ENCODE results near the gene FMOD.

FMOD gene

DNA sequence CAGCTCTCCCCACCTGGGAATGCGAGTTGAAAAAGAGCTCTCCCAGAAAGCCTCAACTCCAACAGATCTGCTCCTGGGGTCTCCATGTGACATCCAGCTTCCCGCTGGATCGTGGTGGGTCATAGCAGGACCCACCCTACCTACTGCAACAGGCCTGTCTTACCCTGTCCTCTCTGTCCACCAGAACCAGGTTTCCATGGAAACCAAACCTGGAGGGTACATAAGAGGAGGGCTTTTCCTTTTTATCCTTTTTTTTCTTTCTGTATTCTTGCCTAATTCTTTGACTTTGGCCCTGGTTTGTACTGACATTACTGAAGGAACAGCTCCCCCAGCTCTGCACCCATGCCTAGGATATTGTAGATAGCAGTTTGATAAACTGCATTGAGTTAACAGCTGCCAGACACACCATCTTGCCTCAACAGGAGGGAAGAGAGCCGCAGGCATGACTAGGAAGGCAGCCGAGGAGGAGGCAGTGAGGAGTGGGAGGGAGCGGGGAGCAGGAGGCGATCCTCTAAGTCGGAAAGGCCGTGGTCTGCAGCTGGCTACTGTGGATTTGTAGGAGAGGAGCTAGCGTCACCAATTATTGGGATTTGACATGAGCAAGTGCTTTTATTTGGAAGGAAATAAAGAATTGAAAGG is 9.7 kb upstream of the FMOD start:
- DNase-seq = no peak

DNA sequence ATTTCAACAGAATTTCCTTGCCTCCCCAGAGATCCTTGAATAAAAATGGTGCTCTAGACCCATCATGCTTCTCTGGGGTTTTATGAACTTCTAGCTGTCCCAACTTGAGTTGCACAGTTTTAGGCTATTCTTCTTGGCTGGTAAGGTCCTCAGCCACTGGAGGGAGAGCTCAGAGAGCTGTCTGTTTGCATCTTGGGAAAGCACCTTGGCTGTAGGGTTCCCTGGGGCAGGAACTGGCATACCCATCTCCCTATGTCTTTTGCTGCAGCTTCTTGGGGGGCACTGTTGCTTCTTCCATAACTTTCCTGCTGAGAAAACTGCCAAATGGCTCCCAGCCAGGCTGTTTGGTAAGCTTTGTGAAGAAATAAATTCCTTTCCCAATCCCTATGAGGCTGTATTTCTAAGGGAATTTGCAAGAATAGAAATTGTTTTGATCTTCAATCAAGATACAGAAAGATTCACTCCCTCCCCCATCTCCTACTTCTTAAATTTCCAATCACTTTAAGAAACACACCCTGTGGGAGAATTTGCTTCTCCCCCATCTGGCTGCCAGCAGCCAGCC is 8.2 kb upstream of the FMOD start:
- no peak for DNase-seq

DNA sequence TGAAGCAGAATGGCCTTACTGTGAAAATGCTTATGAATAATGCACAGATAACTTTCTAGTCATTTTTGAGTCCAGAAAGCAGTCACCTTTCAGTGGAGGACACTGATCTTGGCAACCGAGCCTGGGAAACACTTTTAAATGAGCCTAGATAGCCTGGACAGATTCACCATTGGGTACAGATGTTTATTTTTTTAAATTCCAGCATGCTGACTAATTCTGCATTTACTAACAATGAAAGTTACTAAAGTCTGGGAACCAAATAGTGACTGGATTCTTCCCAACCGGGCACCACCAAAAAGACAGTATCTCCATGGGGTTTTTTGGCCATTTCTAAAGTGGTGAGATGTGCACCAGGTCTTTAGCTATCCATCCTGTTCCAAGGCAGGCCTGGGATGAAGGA is 3.3 kb upstream of the FMOD start:
- no peak for DNase-seq

DNA sequence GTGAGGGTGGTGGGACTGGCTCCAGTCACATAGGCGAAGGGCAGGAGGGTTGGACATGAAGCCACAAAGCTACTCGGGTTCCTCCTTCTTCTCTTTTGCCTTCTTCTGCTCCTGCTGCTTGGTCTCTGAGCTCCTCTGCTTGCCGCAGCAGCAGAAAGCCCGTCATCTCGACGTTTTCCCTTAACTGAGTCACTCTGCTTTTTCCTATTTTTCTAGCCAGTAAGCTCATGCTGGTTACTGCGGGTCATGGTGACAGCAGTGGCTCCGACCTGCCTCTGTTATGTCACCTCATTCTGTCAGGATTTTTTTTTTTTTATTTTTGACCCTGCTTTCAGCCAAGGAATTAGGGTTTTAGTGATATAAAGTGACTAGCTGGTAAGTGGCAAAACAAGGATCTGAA is 2.6 kb upstream of the FMOD start:
- DNase-seq = no peak

DNA sequence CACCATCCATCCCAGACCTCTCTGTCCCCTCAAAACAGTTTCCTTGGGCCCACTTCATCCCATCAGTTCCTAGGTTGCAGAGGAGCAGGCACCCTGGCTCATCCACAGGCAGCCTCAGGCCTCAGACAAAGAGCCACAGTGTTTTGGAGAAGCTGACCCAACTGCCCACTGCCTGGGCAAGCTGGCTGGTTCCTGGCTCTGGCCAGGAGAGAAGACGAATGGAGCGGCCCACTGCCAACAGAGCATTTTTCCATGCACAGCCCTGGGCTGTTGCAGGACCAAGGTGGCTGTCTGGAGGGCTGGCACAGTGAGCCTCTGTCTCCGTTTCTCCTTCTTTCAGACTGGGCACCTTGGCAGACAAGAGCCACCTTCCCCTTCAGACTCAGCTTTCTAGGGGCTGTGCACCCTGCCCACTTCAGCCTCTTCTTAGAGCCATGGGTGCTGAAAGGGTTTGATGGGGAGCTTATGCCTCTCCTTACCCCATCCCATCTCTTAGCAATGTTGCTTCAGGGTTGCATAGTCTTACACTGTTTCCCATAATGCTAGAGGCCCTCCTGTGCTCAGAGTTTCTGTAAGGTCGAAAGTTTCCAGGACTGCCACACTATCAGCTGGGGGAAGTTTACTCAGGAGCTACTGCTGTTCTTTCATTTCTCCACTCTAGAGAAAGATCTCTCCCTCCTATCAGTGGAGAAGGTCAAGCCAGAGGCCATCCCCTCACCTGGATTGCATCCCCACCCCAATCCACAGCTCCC is 973 bp downstream of the FMOD start:
- no peak for DNase-seq

DNA sequence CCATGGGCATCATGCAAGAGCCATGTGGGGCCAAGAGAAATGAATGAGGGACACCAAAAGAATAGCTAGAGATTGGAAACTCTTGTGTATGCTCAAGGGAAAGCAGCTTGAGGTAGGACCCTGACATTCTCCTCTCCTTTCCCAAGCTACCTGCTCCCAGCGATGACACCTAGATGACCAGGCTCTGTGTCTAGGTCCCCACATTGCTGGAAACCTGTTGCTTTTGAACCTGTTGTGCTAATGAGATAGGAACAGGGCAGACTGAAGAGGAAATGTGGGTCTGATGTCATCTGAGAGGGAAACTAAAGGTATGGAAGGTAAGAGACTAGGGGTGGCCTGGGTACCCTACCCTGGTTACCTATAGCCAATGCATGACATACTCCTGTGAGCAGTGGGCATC is 1.8 kb downstream of the FMOD start:
- no peak for DNase-seq

DNA sequence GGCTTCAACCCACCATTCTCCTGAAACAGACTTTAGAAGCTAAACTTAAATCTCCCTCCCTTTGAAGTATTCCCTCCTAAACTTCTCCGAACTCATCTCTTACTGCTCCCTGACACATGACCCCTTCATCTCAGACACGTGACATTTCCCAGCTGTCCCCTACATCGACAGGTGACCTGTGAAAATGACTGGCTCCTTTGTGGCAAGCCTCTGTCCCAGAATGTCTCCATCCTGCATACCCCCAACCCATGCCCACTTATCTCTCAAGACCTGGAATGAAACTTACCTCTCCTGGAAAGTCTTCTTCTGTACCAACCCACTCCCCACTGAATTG is 4.2 kb downstream of the FMOD start:
- no peak for DNase-seq

DNA sequence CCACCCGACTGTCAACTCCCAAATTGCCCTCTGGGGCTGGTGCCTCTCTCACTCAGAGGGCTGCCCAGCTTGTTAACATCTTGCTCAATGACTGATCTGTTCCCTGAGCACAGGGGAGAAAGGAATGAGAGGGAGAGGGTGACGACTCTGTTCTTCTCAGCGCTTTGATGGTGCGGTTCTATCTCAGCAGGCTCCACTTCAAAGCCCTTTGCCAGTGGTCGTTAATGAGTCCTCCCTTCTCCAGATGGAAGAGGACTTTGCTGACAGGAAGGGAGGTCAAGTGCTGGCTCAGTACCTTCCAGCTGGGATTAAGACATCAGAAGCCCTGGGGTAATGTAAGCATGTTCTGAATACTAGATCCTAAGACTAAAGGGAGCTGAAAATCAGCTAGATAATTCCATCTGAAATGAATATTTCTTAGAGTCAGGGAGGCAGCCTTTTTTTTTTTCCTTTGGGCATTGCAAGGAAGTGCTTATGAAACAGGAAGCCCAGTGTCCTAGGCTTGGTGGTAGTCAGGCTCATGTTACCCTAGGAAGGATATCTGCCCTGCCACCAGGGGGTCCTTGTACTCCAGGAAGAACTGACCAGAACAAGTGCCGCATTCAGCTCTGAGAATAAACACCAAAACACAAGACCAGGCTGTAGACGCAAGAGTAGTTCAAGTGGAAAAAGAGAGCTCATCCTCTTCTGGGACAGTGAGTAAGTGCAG is 4.7 kb downstream of the FMOD start:
- no peak for DNase-seq

DNA sequence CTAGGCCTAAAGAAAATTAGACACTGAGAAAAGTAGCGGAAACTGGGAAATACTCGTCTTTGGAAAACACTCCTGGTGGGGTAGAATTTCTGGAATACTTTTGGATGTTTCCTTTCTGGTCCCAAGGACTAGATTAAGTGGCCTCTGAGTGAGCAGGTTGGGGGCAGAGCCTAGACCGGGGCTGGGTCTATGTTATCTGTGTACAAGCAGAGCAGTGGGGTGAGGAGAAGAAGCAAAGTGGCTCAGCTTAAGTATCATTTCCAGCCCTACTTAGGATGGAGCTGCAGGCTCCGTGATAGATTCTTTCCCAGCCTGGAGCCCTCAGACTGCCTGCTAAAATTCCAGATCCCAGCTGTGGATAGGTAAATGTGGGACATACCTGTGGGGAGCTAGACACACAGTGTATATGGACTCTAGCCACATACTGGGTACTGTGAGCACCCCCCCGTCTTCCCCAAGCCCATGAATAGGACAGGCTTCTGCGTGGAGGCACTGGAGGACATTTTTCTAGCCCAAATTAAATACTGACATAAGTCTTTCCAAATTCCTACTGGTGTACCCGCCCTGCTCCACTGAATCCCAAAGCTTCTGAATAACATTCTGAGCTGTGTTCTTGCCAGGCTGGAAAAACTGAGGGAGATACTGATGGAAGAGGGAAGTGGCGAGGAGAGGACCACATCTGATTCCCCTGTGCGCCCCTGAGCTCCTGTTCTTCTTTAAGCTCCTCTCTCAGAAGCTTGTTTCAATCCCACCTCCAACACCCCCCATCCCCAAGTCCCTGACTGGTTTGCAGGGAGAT is 6.8 kb downstream of the FMOD start:
- no peak for DNase-seq

DNA sequence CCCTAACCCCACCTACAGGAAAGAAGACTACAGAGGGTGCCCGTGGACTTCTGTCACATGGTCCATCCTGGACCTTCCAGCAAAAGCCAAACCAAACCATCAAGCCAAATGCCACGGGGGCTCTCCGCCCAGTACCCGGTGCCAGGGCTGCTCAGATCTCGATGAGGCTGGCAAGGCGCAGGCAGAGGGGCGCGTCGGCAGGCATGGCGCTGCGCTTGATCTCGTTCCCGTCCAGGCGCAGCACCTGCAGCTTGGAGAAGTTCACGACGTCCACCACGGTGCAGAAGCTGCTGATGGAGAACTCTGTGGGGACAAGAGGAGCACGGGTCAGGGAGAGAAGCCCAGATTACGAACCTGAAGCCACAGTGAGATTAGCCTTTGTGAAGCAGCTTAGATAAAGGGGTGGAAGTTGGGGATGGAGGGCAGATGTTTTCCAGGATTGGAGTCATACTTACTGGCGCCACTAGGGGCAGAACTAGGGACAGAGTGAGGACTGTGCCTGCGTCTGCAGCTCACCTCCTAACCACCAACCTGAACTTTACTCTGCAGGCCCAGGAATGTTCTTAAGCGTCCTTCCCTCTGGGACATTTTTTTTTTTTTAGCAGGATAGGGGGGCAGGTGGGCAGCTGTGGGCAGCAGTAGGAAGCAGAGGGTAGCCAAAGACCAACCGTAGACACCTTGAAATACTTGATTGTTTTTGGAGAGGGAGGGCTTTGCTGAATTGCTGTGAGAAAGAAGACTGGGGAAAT is 8.6 kb downstream of the FMOD start:
- no peak for DNase-seq

DNA sequence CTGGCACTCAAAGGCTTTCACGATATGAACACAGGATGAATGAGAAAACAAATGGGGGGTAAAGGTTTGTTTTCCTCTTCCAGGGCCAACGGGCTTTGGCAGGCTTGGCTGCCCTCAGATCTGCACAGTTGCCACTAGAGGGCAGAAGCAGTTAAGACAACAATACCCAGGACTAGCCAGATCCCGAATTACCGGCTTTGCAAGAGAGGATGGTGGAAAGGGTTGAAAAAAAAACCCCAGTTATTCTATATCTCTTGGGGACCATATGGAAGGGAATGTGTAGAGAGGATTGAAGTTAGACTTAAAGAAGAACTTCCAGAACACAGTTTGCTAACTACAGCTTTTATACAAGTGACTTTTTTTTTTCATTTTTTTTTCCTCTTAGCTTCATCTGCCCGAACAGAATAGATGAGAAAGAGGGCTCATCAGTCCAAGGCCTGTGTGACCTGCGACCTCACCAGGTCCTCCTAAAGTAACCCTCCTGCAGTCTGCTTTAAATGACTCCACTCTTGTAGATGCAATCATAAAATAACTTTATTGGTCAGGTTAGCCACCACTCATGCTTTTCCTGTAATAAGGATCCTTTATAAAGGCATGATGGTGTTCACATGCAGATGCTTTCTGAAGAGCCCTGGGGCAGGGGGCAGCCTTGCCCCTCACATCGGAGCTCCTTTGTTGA is 10.7 kb downstream of the FMOD start:
- peak; percentile 31 for DNase-seq

DNA sequence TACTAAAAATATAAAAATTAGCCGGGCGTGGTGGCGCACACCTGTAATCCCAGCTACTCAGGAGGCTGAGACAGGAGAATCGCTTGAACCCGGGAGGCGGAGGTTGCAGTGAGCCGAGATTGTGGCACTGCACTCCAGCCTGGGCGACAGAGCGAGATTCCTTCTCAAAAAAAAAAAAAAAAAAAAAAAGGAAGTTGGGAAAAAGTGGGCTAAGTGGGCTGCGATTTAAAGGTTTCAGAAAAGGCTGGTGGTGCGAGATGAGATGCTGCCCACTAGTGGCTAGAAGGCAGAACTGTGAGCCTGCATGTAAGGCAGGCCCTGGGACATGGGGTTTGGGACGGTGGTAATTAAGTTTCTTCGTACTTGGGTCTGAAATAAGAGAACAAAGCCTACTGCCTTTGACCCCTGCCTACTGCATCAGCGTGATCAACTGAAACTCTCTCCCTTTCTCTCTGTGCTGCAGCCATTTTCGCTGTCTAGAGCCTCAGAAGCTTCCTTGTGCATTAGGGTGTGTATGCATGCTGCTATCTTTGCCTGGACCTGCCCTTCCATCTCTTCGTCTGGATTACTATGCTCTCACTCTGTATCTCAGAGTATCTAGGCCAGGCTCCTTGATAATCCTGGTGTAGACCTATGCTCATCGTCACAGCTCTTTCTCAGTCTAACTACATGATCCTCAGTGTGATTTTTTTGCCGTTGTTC is 12.4 kb downstream of the FMOD start:
- no peak for DNase-seq

DNA sequence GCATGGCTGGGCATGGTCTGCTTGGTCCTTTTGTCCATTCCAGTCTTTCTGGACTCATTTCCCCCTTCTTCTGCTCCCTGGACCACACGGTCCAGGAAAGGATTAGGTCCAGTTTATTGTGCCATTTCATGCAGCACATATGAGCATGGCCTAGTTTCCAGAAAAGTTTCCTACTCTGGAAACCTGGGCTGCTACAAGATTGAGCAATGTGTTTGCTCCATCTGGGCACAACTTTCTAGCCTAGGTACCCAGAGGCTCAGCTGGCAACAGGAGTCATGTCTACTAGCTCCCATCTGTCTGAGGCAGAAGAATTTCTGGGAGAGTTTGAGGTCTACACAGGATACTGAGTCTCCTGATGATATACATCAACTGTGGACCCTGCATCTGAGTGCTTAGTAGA is 14.8 kb downstream of the FMOD start:
- DNase-seq = no peak

DNA sequence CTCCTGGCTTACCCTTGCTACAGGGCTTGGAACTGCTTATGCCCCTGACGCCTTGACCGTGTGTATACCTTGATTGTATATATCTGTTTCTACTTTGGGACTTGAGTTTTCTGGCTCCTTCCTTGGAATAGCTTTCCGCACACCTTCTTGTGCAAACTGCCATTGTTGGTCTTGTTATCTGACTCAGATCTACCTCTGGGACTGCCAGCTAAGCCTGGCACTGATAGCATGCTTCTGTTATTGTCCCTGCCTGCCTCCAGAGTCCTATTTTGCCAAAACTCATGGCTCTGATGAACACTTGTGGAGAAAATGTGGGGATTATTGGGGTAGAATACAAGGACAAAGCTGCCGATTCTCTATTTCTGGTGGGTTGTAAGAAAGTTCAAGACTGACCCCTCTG is 15.4 kb downstream of the FMOD start:
- no peak for DNase-seq

DNA sequence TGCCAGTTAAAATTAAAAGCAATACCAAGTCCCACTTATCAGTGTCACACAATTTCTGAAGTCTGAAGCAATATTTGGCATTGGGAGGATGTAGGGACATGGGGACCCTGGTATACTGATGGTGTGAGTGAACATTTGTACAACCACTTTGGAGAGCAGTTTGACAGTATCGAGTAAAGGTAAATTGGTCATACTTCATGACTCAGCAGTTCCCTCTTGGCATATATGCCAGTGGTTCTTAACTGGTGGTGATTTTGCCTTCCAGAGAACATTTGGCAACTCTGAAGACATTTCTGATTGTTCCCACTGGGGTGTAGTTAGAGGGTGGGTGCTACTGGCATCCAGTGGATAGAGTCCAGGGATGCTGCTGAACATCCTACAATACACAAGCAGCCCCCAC is 19.7 kb downstream of the FMOD start:
- DNase-seq = no peak

DNA sequence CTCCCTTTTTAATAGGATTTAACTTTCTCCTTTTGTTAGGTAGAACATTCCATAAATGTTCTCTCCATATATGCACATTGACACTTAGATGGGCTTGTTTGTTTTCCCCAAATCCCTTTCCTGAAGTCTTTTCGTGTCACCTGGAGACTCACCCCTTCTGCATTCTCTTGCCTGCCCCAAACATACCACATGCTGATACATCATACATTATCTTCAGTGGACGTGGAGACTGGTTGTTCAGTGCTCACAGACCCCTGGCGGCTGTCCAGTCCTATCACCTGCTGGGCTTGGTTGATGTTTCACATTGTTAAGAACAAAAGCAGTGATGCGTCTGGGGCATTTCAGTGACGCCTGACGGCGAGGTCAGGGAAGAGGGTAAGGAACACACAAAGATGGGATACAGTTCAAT is 22.2 kb downstream of the FMOD start:
- DNase-seq = no peak

DNA sequence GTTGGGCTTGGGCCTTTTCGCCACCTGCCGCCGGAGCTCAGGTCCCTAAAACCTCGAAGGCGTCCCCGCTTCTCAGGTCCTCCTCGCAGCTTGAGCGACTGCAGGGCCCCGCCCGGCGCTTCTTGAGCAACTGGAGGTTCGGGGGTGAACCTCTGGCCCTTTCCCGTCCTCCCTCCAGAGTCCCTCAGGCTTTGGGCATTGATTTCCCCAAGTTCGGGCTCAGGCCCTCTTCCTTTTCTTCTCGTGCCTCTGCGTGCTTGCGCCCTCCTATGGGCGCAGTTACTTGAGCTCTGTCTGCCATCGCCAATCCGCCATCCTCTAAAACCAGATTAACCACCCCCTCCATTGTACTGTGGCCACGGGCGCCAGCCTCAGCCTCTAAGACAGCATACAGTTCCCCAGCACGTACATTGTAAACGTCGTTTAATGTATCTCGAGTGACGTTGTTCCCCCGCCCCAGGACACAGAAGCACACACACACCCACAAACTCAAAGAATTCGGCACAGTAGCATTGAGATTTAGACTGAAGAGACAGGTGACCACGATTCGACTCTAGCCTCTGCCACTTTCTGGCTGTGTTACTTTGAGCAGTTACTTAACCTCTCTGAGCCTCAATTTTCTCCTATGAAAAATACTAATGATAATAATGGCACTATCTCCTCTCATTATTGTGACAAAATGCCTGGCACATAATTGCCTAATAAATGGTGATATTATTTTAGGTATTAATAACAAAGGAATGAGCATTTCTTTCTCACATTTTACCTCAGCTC is 23.1 kb downstream of the FMOD start:
- no peak for DNase-seq

DNA sequence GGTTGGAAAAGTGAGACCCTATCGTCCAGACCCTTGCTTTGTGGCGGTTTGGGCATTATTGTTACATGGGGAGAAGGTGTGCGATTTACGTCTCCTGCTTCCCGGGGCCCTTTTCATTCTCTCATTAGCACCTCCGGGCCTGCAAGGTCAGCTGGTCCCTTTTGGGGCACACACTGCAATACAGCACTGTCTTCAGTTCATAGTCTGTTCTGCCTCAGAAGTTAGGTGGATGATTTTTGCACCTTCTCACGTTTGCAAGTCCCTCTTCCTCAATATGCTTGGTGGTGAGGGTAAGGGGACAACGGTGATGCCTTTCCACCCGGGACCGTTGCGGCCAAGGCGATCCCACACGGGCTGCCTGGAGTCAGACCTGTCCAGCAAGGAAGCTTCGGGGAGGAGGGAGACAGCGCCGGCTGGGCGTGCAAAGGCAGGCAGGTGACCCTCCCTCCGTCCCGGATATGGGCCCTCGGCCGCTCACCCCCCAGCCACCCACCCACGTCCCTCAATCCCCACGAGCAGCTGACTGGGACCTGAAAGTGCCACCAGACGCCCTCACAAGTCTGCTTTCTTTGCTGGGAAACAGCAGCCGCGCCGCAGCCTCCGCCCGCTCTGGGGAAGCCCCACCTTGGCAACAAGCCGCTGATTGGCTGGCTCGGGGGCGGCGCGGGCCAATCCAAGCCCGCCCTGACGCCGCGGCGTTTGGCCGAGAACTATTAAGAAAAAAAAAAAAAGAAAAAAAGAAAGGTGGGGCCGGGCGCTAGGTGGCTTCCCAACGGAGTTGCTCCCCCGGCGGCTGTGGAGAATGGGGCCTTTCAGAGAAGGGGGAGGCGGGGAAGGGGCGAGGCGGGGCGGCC is 23.9 kb downstream of the FMOD start:
- DNase-seq = peak; percentile 68

DNA sequence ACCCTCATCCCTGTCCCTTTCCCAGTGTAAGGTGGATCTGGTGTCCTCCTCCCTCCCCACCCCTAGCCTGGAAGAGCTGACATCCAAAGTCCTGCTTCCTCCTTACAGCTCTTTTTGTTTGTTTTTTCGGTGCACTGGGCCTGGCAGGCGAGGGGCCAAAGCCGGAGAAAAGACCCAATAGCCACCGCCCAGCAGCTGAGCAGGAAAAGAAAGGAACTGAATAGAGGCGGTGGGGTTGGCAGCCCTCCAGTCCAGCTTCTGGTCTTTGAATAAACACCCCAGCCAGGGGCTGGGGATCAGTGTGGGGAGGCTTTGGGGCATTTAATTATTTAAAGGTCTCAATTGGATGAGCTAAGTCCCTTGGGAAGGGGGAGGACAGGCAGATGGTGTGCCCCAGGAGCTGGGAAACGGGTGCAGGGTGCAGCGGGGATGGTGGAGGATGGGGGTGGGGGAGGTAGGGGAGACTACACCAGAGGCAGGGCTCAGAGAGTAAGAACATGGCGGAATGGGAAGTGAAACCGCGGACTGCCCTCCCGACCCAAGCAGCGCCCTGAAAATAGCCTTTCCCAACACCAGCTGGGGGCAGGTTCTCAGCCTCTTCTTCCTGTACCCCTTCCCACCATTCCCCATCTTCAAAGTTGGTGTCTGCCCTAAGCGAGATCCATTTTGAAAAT is 25.4 kb downstream of the FMOD start:
- DNase-seq = no peak
